ENCODE data around the gene GCNT3.
"Not testable (repeated sequence)": the region's sequence is repeated elsewhere in the genome, so short reads cannot be mapped to it uniquely, and the experiment has no call there.

Gene GCNT3

DNA sequence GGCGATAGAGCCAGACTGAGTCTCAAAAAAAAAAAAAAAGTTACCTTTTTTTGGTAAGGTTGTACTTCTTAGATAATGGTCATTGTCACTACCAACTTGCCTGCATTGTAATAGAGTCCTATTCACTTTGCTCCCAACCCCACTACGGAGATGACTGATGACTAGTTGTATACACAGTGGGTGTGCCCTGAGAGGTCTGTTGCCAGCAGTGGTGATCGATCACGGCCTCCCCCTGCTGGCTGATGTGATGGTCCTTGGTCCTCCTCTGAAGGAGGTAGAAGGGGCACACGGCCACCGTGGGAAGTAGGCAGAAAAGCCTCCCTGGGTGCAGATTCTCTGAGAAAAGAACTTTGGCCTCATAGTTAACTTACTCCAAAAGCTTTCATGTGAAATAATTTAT lies 10.7 kb downstream of the GCNT3 start:
- DNase-seq = no peak

DNA sequence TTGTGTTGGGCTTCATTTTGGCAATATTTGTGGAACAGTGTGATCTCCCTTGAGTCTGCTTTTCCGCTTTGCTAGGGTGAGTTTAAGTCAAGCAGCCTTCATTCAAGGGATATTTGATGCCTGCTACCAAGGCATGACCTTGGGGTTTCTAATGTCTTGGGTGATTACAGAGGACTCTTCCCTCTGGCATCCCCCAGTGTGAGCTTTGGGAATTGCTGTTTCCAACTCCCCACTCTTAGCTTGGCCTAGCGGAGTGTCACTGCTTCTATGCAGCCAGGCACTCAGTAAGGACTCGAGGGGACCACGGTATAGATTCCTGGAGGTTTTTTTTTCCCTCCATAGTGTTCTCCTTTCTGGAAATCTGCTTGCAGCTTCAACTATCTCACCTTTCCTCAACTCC lies 21.1 kb downstream of the GCNT3 start:
- DNase-seq = no peak

DNA sequence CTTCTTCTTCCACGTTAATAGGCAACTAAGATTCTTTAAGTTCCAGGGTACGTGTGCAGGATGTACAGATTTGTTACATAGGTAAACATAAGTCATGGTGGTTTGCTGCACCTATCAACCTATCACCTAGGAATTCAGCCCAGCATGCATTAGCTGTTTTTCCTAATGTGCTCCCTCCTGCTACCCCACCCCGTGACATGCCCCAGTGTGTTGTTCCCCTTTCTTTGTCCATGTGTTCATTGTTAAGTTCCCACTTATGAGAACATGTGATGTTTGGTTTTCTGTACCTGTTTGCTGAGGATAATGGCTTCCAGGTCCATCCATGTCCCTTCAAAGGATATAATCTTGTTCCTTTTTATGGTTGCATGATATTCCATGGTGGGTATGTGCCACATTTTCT lies 24.6 kb downstream of the GCNT3 start:
- no peak for DNase-seq

DNA sequence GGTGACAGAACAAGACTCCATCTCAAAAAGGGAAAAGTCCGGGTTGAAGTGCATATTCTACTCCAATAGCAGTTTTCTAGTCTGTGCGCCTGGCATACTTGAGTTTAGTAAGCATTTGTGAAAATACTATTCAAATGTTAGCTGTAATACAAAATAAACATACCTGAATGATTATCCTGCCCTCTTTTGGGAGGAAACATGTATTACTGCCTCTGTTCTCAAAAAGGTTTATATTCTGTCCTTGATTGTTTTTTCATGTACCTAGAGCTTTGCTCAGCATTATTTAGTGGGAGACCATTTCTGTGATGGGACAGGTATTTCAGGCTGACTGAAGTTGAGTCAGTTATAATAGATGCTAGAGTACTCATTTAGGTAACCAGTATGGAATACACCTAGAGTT lies 25.9 kb downstream of the GCNT3 start:
- not testable (repeated sequence) for DNase-seq

DNA sequence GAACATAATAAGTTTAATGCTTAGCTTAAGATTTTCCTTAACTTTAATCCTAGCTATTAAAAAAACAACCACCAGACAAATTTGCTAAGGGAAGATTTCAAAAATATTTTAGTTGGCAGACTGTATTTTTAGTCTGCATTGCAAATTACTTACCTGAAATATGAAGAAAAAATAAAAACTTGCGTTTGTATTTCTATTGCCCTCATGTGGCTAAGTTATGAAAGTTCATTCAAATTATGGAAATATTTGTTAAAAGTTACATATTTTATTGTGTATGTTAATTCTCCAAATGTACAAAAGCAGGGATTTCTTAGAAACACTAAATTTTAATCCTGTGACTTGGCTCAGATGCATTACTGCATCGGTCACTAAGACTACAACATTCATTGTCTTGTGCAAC lies 30.8 kb downstream of the GCNT3 start:
- no peak for DNase-seq

DNA sequence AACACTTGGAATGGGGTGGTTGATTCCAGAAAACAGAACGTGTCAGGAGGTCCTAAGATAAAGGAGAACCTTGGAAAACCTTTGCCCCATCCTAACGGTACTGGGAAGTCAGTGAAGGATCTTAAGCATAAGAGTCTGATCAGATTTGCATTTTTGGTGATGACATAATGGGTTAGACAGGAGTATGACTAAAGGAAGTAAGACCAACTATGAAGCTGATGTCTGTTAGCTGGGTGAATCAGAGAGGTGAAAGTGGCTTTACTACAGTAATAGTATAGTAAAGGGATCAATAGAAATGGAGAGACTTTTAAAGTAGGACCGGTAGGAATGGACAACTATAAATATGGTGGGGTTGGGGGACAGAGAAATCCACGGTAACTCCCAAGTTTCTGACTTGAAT lies 33.2 kb downstream of the GCNT3 start:
- no peak for DNase-seq

DNA sequence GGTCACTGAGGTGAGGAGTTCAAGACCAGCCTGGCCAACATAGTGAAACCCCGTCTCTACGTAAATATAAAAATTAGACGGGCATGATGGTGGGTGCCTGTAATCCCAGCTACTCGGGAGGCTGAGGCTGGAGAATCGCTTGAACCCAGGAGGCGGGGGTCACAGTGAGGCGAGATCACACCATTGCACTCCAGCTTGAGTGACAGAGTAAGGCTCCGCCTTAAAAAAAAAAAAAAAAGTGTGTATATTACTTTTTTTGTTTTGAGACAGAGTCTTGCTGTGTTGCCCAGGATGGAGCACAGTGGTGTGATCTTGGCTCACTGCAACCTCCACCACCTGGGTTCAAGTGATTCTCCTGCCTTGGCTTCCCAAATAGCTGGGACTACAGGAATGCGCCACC lies 34.2 kb downstream of the GCNT3 start:
- DNase-seq = not testable (repeated sequence)

DNA sequence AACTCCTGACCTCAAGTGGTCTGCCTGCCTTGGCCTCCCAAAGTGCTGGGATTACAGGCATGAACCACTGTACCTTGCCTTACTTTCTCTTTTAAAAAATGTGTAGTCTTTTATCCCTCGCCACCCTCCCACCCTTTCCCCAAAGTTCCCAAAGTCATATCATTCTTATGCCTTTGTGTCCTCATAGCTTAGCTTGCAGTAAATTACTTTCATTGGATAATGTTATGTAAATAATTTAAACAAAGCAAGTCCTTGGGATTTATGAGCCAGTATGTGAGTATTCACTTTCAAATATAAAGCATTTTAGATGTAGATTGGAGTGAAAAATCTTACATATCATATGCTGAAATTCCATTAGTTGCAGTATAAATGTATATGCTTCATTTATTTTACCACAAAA lies 34.7 kb downstream of the GCNT3 start:
- no peak for DNase-seq

DNA sequence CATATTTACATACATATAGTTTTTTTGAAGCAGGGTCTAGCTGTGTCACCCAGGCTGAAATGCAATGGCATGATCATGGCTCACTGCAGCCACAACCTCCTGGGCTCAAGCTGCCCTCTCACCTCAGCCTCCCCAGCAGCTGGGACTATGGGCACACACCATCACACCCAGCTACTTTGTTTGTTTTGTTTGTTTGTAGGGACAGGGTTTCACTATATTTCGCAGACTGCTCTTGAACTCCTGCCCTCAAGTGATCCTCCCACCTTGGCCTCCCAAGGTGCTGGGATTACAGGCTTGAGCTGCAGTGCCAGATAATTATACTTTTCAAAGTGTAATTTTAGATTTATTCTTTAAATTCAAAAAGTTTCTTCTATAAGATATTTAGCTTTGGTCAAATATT lies 35.5 kb downstream of the GCNT3 start:
- DNase-seq = no peak

DNA sequence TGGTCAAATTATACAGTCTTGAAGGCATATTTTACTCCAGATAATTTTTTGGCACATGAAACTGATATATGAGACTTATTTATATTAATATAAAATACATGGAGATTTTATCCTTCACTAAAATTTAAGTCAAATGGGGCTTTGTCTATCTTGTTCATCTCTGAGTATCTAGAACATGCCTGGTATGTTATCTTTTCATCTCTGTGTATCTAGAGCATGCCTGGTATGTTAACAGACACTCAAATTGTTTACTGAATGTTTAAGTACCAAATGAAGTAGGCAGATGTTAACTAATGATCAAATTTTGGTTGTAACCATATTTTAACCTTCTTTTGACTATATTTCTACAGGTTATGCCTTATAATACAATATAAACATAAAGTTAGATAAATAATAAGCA lies 38.0 kb downstream of the GCNT3 start:
- no peak for DNase-seq

DNA sequence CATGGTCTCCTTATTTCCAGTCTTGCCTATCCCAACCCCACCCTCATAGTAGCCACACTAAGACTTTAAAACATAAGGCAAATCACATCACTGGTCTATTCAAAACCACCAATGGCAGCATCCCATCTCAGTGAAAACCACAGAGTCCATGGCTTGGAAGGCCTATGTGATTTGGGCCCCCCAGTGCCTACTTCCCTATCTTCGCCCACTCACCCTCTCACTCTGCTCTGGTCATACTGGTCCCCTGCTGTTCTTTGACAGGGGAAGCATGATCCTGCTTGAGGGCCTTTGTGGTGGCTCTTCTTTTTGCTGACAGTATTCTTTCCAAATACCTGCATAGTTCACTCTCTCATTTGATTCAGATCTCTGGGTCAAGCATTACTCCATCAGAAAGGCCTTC lies 42.5 kb downstream of the GCNT3 start:
- no peak for DNase-seq

DNA sequence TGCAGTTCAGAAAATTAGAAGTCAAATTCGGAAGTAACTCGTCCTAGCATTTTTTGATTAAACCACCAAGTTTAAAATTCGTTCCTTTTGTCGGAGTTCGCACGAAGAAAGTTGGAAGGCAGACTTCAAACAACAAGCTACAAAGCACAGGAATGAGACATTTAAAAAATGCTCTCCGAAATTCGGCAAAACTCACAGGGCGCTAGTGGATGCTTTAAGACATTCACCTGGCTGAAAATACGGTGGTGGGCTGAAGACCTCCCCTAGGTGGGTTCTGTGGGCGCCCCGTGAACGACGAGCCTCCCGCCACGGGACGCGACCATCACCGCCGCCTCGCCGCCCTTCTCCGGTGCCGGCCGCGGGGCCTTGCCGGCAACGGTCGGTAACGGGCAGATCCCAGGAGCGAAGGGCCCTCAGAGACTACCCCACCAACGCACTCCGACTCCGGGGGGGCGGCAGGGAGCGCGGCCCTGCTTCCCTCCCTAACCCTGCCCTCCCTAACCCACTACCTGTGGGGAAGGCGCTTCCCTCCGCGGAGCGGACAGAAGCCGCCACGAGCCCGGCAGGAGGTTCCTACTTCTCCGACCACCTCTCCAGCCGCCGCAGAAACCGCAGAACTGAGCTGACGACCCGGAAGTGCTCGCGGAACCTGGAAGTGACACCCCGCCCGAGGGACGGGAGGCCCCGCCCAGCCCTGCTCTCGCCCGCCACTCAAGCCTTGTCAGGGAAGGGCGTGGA lies 45.5 kb downstream of the GCNT3 start, which contains the start of gene GTF2A2:
GTF2A2 (minus strand) TSS at position 619 of the 738 bp plus-strand sequence. CDS start 5,238 bp downstream, outside the sequence.
- DNase-seq = peak; percentile 94

DNA sequence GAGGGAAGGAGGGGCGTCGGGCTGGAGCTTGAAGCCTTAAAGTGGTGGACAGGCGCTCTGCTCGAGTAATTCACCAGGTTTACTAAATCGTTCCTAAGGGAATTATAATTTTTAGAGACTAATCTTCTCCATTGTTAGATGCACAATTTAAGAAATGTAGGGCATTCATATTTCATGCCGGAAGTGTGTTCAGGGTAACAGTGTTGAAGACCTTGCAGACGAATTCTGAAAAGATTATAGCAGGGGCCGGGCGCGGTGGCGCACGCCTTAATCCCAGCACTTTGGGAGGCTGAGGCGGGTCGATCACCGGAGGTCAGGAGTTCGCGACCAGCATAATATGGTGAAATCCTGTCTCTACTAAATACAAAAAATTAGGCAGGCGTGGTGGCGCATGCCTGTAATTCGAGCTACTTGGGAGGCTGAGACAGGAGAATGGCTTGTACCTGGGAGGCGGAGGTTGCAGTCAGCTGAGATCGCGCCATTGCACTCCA lies 46.1 kb downstream of the GCNT3 start:
- DNase-seq = no peak

DNA sequence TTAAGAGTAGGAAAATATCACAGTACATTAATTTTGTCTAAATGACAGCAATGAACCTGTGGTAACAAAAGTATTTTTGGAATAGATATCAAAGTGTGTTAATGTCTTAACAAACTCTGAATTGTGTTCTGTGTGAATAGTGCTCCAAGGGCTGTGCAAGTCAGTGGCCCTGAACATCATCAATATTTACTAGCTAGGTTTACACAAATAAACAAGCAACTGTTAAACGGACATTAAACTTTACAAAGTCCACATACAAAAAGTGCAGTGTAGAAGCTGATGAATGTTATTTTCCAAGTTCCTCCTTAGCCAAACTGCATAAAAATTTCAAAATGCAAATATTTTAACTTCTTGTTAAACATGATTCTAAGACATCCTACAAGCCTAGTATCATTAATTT lies 47.8 kb downstream of the GCNT3 start:
- DNase-seq = no peak

DNA sequence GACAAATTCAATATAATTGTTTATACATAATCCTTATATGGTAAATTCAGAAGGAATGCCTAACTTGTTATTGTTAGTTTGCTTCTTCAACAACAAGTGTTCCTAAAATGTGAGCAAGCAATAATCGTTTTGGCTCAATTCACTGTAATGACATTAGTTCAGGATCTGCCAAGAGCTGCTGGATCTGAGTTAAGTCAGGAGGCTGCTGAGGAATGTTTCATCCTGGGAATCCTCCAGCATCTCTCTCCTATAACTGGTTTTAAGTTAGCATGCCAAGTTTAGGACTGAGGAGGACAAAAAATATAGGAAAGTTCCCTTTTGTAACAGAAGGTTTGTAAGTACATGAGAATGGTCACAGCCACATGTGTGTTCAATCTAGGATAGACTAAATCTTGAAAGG lies 50.7 kb downstream of the GCNT3 start:
- DNase-seq = no peak

DNA sequence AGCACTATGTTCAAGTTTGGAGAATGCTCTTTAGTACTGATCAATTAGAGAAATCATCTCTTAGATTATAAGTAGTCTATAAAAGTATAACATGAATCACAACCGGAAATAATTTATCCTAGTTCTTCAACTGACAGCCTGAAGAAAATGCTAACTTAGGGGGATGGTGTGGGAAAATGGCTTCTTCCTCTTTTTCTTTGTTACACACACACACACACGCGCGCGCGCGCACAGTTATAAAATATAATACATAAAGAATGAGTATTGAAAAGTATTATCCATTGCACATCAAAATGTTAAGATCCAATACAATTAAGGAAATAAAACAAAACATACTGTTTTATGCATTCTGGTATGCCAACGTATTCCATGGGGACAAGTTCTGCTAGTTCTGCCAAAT lies 57.0 kb downstream of the GCNT3 start:
- no peak for DNase-seq

All from midbrain (tissue), 1 donor.